Endodermal cell (in vitro differentiated cells): ENCODE data around the gene ANLN. TPM values are rescaled to one million over a fixed set of nuclear protein-coding genes. Genes with fewer than 3 reads are reported as not detected.

Experiments
- DNase-seq: peaks from one replicate; pipeline ENCODE4 v3.0.0-alpha.2; 2017
- H3K27ac ChIP-seq: 2 replicates; pipeline ENCODE4 v1.5.1; 2013; ENCODE audit warnings: mild to moderate bottlenecking, low read depth, low read length, moderate library complexity
- H3K27me3 ChIP-seq: 2 replicates; pipeline ENCODE4 v1.6.1; 2013; ENCODE audit warnings: mild to moderate bottlenecking, low read length, moderate library complexity; ENCODE audit not compliant: insufficient read depth, control insufficient read depth, poor library complexity, severe bottlenecking
- H3K36me3 ChIP-seq: 2 replicates; pipeline ENCODE4 v1.7.0; 2013; ENCODE audit warnings: mild to moderate bottlenecking, low read length, moderate library complexity; ENCODE audit not compliant: control insufficient read depth, insufficient read depth
- H3K4me1 ChIP-seq: one replicate; pipeline ENCODE4 v1.7.0; 2013; ENCODE audit warnings: low read length; ENCODE audit not compliant: control insufficient read depth, insufficient read depth
- H3K4me3 ChIP-seq: 2 replicates; pipeline ENCODE4 v1.5.1; 2013; ENCODE audit warnings: mild to moderate bottlenecking, low read length, moderate library complexity
- H3K9ac ChIP-seq: 2 replicates; pipeline ENCODE4 v1.6.1; 2013; ENCODE audit warnings: mild to moderate bottlenecking, low read length, moderate library complexity; ENCODE audit not compliant: poor library complexity, severe bottlenecking; ENCODE audit errors: extremely low read depth
- H3K9me3 ChIP-seq: 2 replicates; pipeline ENCODE4 v1.6.1; 2013; ENCODE audit warnings: mild to moderate bottlenecking, low read length, moderate library complexity; ENCODE audit not compliant: control insufficient read depth
- H3K27ac Mint-ChIP-seq: 2 replicates; pipeline ENCODE4 v1.8.0; 2020; ENCODE audit warnings: mixed read lengths
- H3K27me3 Mint-ChIP-seq: 2 replicates; pipeline ENCODE4 v1.8.0; 2021; ENCODE audit warnings: mild to moderate bottlenecking, mixed read lengths; ENCODE audit not compliant: insufficient read depth
- H3K36me3 Mint-ChIP-seq: 2 replicates; pipeline ENCODE4 v1.8.0; 2020; ENCODE audit warnings: low read depth, mixed read lengths
- H3K4me1 Mint-ChIP-seq: 2 replicates; pipeline ENCODE4 v1.8.0; 2020; ENCODE audit warnings: mixed read lengths
- H3K4me3 Mint-ChIP-seq: 2 replicates; pipeline ENCODE4 v1.8.0; 2020; ENCODE audit warnings: mild to moderate bottlenecking, moderate library complexity, mixed read lengths
- H3K9me3 Mint-ChIP-seq: 2 replicates; pipeline ENCODE4 v1.8.0; 2020; ENCODE audit warnings: mild to moderate bottlenecking, mixed read lengths
- CTCF ChIP-seq: fragments of 200-600 bp; sonication (generic); conservative IDR thresholded peaks from 2 replicates; pipeline ENCODE4 v1.5.0; 2021; ENCODE audit warnings: antibody characterized with exemption, mild to moderate bottlenecking
- WGBS, 2 experiments: methylation state at CpG; one replicate each; pipeline versions ENCODE4 v1.1.5 to v1.1.7; 2013; ENCODE audit warnings: missing lambda C conversion rate in 2 of 2, mixed read lengths in 1 of 2; ENCODE audit not compliant: insufficient coverage in 1 of 2, insufficient read length in 1 of 2; 5-methylcytosine and 5-hydroxymethylcytosine counted together
- total RNA-seq, 2 donors: library from RNA; stranded (reverse); fragmentation: NEBNext Ultra II Directional in 1 of 2; extraction: Animal tissue kit (Norgen Biotek cat#: 25700) in 1 of 2; gene quantifications; 2 replicates in 1 of 2; 3 replicates in 1 of 2; pipeline ENCODE4 v1.2.1, GENCODE V29; 2021

Gene ANLN
- total RNA-seq, 2 donors from 2014 or later: 78.6 to 138 TPM

- TF ChIP-seq CTCF: no peak
- H3K9me3 Mint-ChIP-seq: no peaks in the 10 kb centered on the region
- no peaks in the 10 kb centered on the region for H3K9me3 ChIP-seq
These were observed 30.6 kb downstream of the ANLN start for GRCh38 chr7:36420307-36420706.

GRCh38 chr7:36422072-36422471, 32.4 kb downstream of the ANLN start:
- H3K4me1 Mint-ChIP-seq: peaks cover 5% of the 10 kb centered on the region
- TF ChIP-seq CTCF: no peak
- Histone ChIP-seq H3K4me3 (no peak overlapping the region), H3K9me3 (no peaks in the 10 kb centered on the region), H3K27me3 (no peaks in the 10 kb centered on the region), H3K4me1 (no peaks in the 10 kb centered on the region), H3K36me3 (peaks cover 88% of the 10 kb centered on the region), H3K27ac (no peak overlapping the region), H3K9ac (no peak overlapping the region)
- H3K9me3 Mint-ChIP-seq: no peaks in the 10 kb centered on the region
- WGBS, 2 experiments: 100% methylated on average over 2 of the region's 3 CpGs; no CpG with 5 or more reads in 1 of the 2 experiments
- no peak for DNase-seq
- H3K36me3 Mint-ChIP-seq: peaks cover 41% of the 10 kb centered on the region
- H3K4me3 Mint-ChIP-seq: no peak overlapping the region
- H3K27ac Mint-ChIP-seq: no peak overlapping the region
- H3K27me3 Mint-ChIP-seq: no peaks in the 10 kb centered on the region

More at GRCh38 chr7:36420307-36420706, 30.6 kb downstream of the ANLN start:
- Mint-ChIP-seq H3K27me3 (no peaks in the 10 kb centered on the region), H3K4me3 (no peak overlapping the region), H3K36me3 (peaks cover 45% of the 10 kb centered on the region), H3K27ac (no peak overlapping the region), H3K4me1 (peaks cover 5% of the 10 kb centered on the region)
- Histone ChIP-seq H3K36me3 (peaks cover 87% of the 10 kb centered on the region), H3K27me3 (no peaks in the 10 kb centered on the region), H3K4me3 (no peak overlapping the region), H3K9ac (no peak overlapping the region), H3K27ac (no peak overlapping the region), H3K4me1 (no peaks in the 10 kb centered on the region)
- DNase-seq: no peak
- 77 to 93% methylated on average over 2 of the region's 3 CpGs for WGBS, 2 experiments

- H3K27me3 Mint-ChIP-seq: no peaks in the 10 kb centered on the region
- TF ChIP-seq CTCF: no peak
- H3K4me3 Mint-ChIP-seq: no peak overlapping the region
- Histone ChIP-seq H3K36me3 (peaks cover 89% of the 10 kb centered on the region), H3K4me3 (no peak overlapping the region), H3K27me3 (no peaks in the 10 kb centered on the region), H3K4me1 (no peaks in the 10 kb centered on the region), H3K27ac (no peak overlapping the region), H3K9ac (no peak overlapping the region), H3K9me3 (no peaks in the 10 kb centered on the region)
- H3K27ac Mint-ChIP-seq: no peak overlapping the region
- no peaks in the 10 kb centered on the region for H3K4me1 Mint-ChIP-seq
- no peaks in the 10 kb centered on the region for H3K9me3 Mint-ChIP-seq
- 100% methylated on average over 2 of the region's 2 CpGs for WGBS, 2 experiments
- H3K36me3 Mint-ChIP-seq: peaks cover 33% of the 10 kb centered on the region
- DNase-seq: no peak
These were observed 34.0 kb downstream of the ANLN start for GRCh38 chr7:36423633-36424032.
